A549 (cell line): ENCODE results near the gene ARFGEF3. TPM values are rescaled to one million over a fixed set of nuclear protein-coding genes. Genes with fewer than 3 reads are reported as not detected.

Source experiments
- ATAC-seq, 2 experiments: fragments of 200-7000 bp in 1 of 2; fragments of >200 bp in 1 of 2; cut with Nextera tagmentation in 1 of 2; cut with Tn5 transposase in 1 of 2; 3 replicates each; pipeline versions ENCODE4 v1.8.0 to v1.9.1; 2018 to 2020; ENCODE audit warnings: mild to moderate bottlenecking in 1 of 2, moderate library complexity in 1 of 2
- CTCF ChIA-PET: fragments of 300-600 bp; sonication (Branson Sonifier 250); formaldehyde crosslinking; extraction: SDS; loops from one replicate; lab custom pipeline; 2021; ENCODE audit warnings: antibody characterized with exemption, inconsistent platforms; lab: Yijun Ruan, JAX
- POLR2A ChIA-PET: fragments of 350-600 bp; formaldehyde crosslinking; extraction: SDS; loops from one replicate; lab custom pipeline; 2021; ENCODE audit warnings: antibody characterized with exemption, inconsistent platforms; lab: Yijun Ruan, JAX
- DNase-seq, 2 experiments: peaks; one replicate each; pipeline versions ENCODE4 v3.0.0 to v3.0.0-alpha.2; 2011 to 2016; ENCODE audit warnings: low read depth in 1 of 2, low spot score in 1 of 2
- FAIRE-seq: peaks from 2 replicates; lab custom pipeline; 2011; peaks lifted over from hg19 to GRCh38; lab: Jason Lieb, UNC
- H3K27ac ChIP-seq, 2 experiments: fragments of >200 bp; sonication (Bioruptor Twin); formaldehyde crosslinking; 3 replicates each; pipeline ENCODE4 v1.5.1; 2016 to 2017
- H3K4me1 ChIP-seq: fragments of >200 bp; sonication (Bioruptor Twin); formaldehyde crosslinking; 3 replicates; pipeline ENCODE4 v1.6.1; 2016
- H3K4me2 ChIP-seq: fragments of >200 bp; sonication (Bioruptor Twin); formaldehyde crosslinking; 3 replicates; pipeline ENCODE4 v1.6.1; 2016
- H3K4me3 ChIP-seq: fragments of >200 bp; sonication (Bioruptor Twin); formaldehyde crosslinking; 3 replicates; pipeline ENCODE4 v1.5.1; 2016
- H3K9me3 ChIP-seq: fragments of >200 bp; sonication (Bioruptor Twin); formaldehyde crosslinking; 3 replicates; pipeline ENCODE4 v1.6.1; 2016
- BHLHE40 ChIP-seq: IDR thresholded peaks from 2 replicates; pipeline ENCODE4 v1.6.1; 2012; ENCODE audit warnings: low read depth, low read length, inconsistent platforms
- CEBPB ChIP-seq, 2 experiments: fragments of >200 bp in 1 of 2; sonication (Bioruptor Twin) in 1 of 2; formaldehyde crosslinking in 1 of 2; IDR thresholded peaks; 2 replicates each; pipeline ENCODE4 v1.6.1; 2012 to 2016
- CTCF ChIP-seq: fragments of >200 bp; sonication (Bioruptor Twin); formaldehyde crosslinking; IDR thresholded peaks from 3 replicates; pipeline ENCODE4 v1.5.1; 2016
- EHF ChIP-seq: fragments of 250-450 bp; sonication (Bioruptor Pico); IDR thresholded peaks from 2 replicates; pipeline ENCODE4 v1.5.0; 2020; ENCODE audit warnings: mild to moderate bottlenecking
- ESRRA ChIP-seq: fragments of 150-350 bp; IDR thresholded peaks from 2 replicates; pipeline ENCODE4 v1.6.1; 2014; ENCODE audit warnings: mild to moderate bottlenecking, low read length, borderline replicate concordance
- FOSL2 ChIP-seq, 2 experiments: fragments of 450-650 bp in 1 of 2; fragments of >200 bp in 1 of 2; sonication (Bioruptor Twin) in 1 of 2; formaldehyde crosslinking; IDR thresholded peaks; 2 replicates each; pipeline versions ENCODE4 v1.5.0 to v1.6.1; 2016 to 2020; ENCODE audit warnings: mild to moderate bottlenecking in 1 of 2, moderate library complexity in 1 of 2
- FOXS1 ChIP-seq: fragments of 250-450 bp; sonication (Bioruptor Pico); IDR thresholded peaks from 2 replicates; pipeline ENCODE4 v1.5.0; 2020; ENCODE audit warnings: mild to moderate bottlenecking, moderate library complexity
- HEYL ChIP-seq: fragments of 250-450 bp; sonication (Bioruptor Pico); IDR thresholded peaks from 2 replicates; pipeline ENCODE4 v1.8.0; 2021; ENCODE audit warnings: mild to moderate bottlenecking, moderate library complexity
- HOXA7 ChIP-seq: fragments of 250-450 bp; sonication (Bioruptor Pico); IDR thresholded peaks from 2 replicates; pipeline ENCODE4 v1.5.0; 2020; ENCODE audit warnings: mild to moderate bottlenecking, moderate library complexity
- JUNB ChIP-seq: fragments of >200 bp; sonication (Bioruptor Twin); formaldehyde crosslinking; IDR thresholded peaks from 2 replicates; pipeline ENCODE4 v1.6.1; 2016
- KDM5A ChIP-seq: fragments of 200-600 bp; sonication (generic); IDR thresholded peaks from 2 replicates; pipeline ENCODE4 v1.6.1; 2016; ENCODE audit warnings: antibody characterized with exemption, mild to moderate bottlenecking
- RAD21 ChIP-seq, 2 experiments: fragments of >200 bp in 1 of 2; sonication (Bioruptor Twin) in 1 of 2; formaldehyde crosslinking in 1 of 2; IDR thresholded peaks in 1 of 2; conservative IDR thresholded peaks in 1 of 2; 2 replicates in 1 of 2; 3 replicates in 1 of 2; pipeline ENCODE4 v1.6.1; 2012 to 2018; ENCODE audit warnings: inconsistent platforms in 1 of 2
- REST ChIP-seq: fragments of 200-600 bp; sonication (generic); IDR thresholded peaks from 2 replicates; pipeline ENCODE4 v1.6.1; 2016; ENCODE audit warnings: antibody characterized with exemption, mild to moderate bottlenecking, moderate library complexity
- ZNF302 ChIP-seq: fragments of 250-450 bp; sonication (Bioruptor Pico); IDR thresholded peaks from 2 replicates; pipeline ENCODE4 v1.9.0; 2021; ENCODE audit warnings: inconsistent platforms, mild to moderate bottlenecking, moderate library complexity
- ZSCAN20 ChIP-seq: fragments of 250-450 bp; sonication (Bioruptor Pico); IDR thresholded peaks from 2 replicates; pipeline ENCODE4 v1.8.0; 2022; ENCODE audit warnings: mild to moderate bottlenecking, moderate library complexity
- WGBS: methylation state at CpG from one replicate; pipeline ENCODE4 v1.1.6; 2017; ENCODE audit errors: missing lambda C conversion rate; 5-methylcytosine and 5-hydroxymethylcytosine counted together
- polyA plus RNA-seq, 4 experiments: library from polyadenylated mRNA; depleted of rRNA in 3 of 4; stranded (reverse); fragments of >200 nt; fragmentation: RNase III in 1 of 4; extraction: RNeasy Plus Mini Kit Qiagen cat#74134 plus additional on column Dnase treatment in 1 of 4; gene quantifications; 2 replicates in 3 of 4; 3 replicates in 1 of 4; pipeline ENCODE4 v1.2.3, GENCODE V29; 2011 to 2017
- TF ChIP-seq, protein P1 (sequence below): fragments of >200 bp; sonication (Bioruptor Twin); formaldehyde crosslinking; IDR thresholded peaks from 3 replicates; pipeline ENCODE4 v1.6.1; 2016
- TF ChIP-seq, protein P2 (sequence below): IDR thresholded peaks from 2 replicates; pipeline ENCODE4 v1.6.1; 2012
- TF ChIP-seq, protein P3 (sequence below): fragments of >200 bp; sonication (Bioruptor Twin); formaldehyde crosslinking; IDR thresholded peaks from 2 replicates; pipeline ENCODE4 v1.6.1; 2016

Gene ARFGEF3
- polyA plus RNA-seq, 2 of the 4 experiments (the other 2 are of a cell fraction), result 0.15 to 0.83 TPM

DNA sequence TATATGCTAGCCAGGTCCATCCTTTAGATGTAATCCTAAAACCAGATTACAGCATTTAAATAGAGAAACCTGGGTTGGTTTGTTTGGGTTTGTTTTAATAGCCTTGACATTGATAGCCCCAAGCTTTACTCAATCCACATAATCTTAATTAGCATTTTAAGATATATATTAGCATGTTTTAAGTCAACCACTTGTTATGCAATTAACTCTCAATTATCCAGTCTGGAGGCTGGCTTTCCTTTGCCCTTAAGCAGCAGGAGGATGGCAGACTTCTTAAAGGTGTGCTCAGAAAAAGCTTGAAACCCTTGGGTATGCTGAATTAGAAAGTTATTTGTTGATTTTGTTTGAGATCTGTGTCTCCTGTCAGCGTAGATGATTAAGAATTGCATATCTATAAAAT lies 169.7 kb downstream of the ARFGEF3 start (continued):
- TF ChIP-seq FOXS1, result no peak
- TF ChIP-seq, protein P1, sequence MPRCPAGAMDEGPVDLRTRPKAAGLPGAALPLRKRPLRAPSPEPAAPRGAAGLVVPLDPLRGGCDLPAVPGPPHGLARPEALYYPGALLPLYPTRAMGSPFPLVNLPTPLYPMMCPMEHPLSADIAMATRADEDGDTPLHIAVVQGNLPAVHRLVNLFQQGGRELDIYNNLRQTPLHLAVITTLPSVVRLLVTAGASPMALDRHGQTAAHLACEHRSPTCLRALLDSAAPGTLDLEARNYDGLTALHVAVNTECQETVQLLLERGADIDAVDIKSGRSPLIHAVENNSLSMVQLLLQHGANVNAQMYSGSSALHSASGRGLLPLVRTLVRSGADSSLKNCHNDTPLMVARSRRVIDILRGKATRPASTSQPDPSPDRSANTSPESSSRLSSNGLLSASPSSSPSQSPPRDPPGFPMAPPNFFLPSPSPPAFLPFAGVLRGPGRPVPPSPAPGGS, result no peak

- FAIRE-seq (no peak), DNase-seq (no peak), ATAC-seq (no peak)
- Histone ChIP-seq H3K27ac (no peak overlapping the region), H3K4me1 (no peaks in the 10 kb centered on the region), H3K4me2 (no peak overlapping the region), H3K9me3 (no peaks in the 10 kb centered on the region), H3K4me3 (no peak overlapping the region)
- TF ChIP-seq CTCF (no peak), JUNB (no peak), RAD21 (conservative IDR thresholded peaks at IDR 0.05 in 1 of 2, IDR thresholded peaks at IDR 0.05 in 1 of 2) (no peak), KDM5A (no peak), EHF (no peak), ESRRA (no peak), HOXA7 (CRISPR knock-in tag) (no peak), CEBPB (IDR thresholded peaks at IDR 0.05) (no peak), FOSL2 (IDR thresholded peaks at IDR 0.05) (no peak), FOSL2 (CRISPR knock-in tag; IDR thresholded peaks at IDR 0.05) (no peak), BHLHE40 (no peak), ZSCAN20 (CRISPR knock-in tag) (no peak), REST (no peak), ZNF302 (CRISPR knock-in tag) (no peak), HEYL (no peak)
- TF ChIP-seq, protein P2, sequence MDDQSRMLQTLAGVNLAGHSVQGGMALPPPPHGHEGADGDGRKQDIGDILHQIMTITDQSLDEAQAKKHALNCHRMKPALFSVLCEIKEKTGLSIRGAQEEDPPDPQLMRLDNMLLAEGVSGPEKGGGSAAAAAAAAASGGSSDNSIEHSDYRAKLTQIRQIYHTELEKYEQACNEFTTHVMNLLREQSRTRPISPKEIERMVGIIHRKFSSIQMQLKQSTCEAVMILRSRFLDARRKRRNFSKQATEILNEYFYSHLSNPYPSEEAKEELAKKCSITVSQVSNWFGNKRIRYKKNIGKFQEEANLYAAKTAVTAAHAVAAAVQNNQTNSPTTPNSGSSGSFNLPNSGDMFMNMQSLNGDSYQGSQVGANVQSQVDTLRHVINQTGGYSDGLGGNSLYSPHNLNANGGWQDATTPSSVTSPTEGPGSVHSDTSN, result no peak
- TF ChIP-seq, protein P3, sequence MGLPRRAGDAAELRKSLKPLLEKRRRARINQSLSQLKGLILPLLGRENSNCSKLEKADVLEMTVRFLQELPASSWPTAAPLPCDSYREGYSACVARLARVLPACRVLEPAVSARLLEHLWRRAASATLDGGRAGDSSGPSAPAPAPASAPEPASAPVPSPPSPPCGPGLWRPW, result no peak
- CTCF ChIA-PET, result no interaction called here
- WGBS, result 72% methylated on average over 2 of the region's 2 CpGs
- POLR2A ChIA-PET, result no interaction called here
These were observed 170.2 kb downstream of the ARFGEF3 start for GRCh38 chr6:138331984-138332383.
